ENCODE measurements around the gene ZNF385A. TPM values are rescaled to one million over a fixed set of nuclear protein-coding genes. Genes with fewer than 3 reads are reported as not detected.

Gene ZNF385A
- total and polyA plus RNA-seq, 2 of the 13 experiments (the other 11 are each of a cell fraction or from before 2014, with no cell fraction given): 0.44 to 0.67 TPM

DNA sequence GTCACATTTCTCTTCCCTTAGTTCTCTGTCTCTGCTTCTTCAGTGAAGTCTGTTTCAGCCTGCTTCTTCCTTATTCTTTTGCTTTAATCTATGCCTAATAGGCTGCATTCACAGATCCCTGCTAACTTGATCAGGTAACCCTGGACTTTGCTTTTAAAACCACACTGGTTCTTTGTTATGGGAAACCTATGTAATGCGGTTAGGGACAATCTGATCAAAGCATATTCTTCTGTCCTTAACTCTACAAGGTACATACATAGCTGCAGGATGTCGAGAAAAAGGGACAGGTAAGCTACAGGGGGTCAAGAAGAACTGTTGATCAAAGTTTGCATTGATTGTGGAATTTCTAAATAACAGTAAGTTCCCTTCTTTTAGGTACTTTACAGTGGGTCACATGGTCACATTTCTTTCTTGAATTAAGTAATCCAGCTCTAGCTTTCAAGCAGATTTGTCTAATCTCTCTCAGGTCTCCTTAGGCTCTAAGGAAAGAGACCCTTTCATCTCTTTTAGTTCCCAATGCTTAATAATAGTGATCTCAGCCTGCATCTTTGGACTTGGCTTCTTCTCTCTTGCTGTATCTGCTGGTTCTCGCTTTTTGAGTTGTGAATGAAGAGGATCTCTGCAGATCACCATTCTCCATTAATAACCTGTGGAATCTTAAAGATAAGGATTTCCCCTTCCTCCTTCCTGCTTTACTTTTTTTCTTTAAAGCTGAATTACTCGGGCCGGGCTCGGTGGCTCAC lies 55.8 kb downstream of the ZNF385A start (continued):
- TF ChIP-seq, protein P1, sequence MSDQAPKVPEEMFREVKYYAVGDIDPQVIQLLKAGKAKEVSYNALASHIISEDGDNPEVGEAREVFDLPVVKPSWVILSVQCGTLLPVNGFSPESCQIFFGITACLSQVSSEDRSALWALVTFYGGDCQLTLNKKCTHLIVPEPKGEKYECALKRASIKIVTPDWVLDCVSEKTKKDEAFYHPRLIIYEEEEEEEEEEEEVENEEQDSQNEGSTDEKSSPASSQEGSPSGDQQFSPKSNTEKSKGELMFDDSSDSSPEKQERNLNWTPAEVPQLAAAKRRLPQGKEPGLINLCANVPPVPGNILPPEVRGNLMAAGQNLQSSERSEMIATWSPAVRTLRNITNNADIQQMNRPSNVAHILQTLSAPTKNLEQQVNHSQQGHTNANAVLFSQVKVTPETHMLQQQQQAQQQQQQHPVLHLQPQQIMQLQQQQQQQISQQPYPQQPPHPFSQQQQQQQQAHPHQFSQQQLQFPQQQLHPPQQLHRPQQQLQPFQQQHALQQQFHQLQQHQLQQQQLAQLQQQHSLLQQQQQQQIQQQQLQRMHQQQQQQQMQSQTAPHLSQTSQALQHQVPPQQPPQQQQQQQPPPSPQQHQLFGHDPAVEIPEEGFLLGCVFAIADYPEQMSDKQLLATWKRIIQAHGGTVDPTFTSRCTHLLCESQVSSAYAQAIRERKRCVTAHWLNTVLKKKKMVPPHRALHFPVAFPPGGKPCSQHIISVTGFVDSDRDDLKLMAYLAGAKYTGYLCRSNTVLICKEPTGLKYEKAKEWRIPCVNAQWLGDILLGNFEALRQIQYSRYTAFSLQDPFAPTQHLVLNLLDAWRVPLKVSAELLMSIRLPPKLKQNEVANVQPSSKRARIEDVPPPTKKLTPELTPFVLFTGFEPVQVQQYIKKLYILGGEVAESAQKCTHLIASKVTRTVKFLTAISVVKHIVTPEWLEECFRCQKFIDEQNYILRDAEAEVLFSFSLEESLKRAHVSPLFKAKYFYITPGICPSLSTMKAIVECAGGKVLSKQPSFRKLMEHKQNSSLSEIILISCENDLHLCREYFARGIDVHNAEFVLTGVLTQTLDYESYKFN (CRISPR knock-in tag; conservative IDR thresholded peaks at IDR 0.05): peak; percentile 45; the same call in 1 of the 2 replicates
- TF ChIP-seq, protein P2, sequence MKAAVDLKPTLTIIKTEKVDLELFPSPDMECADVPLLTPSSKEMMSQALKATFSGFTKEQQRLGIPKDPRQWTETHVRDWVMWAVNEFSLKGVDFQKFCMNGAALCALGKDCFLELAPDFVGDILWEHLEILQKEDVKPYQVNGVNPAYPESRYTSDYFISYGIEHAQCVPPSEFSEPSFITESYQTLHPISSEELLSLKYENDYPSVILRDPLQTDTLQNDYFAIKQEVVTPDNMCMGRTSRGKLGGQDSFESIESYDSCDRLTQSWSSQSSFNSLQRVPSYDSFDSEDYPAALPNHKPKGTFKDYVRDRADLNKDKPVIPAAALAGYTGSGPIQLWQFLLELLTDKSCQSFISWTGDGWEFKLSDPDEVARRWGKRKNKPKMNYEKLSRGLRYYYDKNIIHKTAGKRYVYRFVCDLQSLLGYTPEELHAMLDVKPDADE (CRISPR knock-in tag; IDR thresholded peaks at IDR 0.05): no peak
- TF ChIP-seq, protein P3, sequence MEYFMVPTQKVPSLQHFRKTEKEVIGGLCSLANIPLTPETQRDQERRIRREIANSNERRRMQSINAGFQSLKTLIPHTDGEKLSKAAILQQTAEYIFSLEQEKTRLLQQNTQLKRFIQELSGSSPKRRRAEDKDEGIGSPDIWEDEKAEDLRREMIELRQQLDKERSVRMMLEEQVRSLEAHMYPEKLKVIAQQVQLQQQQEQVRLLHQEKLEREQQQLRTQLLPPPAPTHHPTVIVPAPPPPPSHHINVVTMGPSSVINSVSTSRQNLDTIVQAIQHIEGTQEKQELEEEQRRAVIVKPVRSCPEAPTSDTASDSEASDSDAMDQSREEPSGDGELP (IDR thresholded peaks at IDR 0.05; ENCODE audit: borderline replicate concordance, low read depth): no peak
- TF ChIP-seq SAP130 (CRISPR knock-in tag; IDR thresholded peaks at IDR 0.05; ENCODE audit: low read depth) (peak; percentile 28), FOXP1 (IDR thresholded peaks at IDR 0.05) (no peak), FOXP1 (CRISPR knock-in tag; IDR thresholded peaks at IDR 0.05) (no peak), ZNF382 (CRISPR knock-in tag; IDR thresholded peaks at IDR 0.05; ENCODE audit: borderline replicate concordance) (no peak), POLR2G (IDR thresholded peaks at IDR 0.05; ENCODE audit: low read depth, low read length) (no peak; the same call in 1 of the 2 replicates), ZKSCAN1 (IDR thresholded peaks at IDR 0.05; ENCODE audit: low read length) (no peak), POLR2A (IDR thresholded peaks at IDR 0.05; ENCODE audit: insufficient read depth in 1 of 2, low read depth in 2 of 2, low read length in 2 of 2) (no peak), CREB1 (IDR thresholded peaks at IDR 0.05) (no peak), CREB1 (CRISPR knock-in tag; IDR thresholded peaks at IDR 0.05) (0 out of 2 replicates have a peak, but pooled peaks have one; percentile 49), SOX13 (IDR thresholded peaks at IDR 0.05) (no peak), SOX13 (CRISPR knock-in tag; conservative IDR thresholded peaks at IDR 0.05 in 1 of 2, IDR thresholded peaks at IDR 0.05 in 1 of 2) (peak in 1 of 2 experiments; percentile 77; a peak in 2 of 4 replicates), FOSL2 (CRISPR knock-in tag; IDR thresholded peaks at IDR 0.05) (no peak)
- TF ChIP-seq, protein P4, sequence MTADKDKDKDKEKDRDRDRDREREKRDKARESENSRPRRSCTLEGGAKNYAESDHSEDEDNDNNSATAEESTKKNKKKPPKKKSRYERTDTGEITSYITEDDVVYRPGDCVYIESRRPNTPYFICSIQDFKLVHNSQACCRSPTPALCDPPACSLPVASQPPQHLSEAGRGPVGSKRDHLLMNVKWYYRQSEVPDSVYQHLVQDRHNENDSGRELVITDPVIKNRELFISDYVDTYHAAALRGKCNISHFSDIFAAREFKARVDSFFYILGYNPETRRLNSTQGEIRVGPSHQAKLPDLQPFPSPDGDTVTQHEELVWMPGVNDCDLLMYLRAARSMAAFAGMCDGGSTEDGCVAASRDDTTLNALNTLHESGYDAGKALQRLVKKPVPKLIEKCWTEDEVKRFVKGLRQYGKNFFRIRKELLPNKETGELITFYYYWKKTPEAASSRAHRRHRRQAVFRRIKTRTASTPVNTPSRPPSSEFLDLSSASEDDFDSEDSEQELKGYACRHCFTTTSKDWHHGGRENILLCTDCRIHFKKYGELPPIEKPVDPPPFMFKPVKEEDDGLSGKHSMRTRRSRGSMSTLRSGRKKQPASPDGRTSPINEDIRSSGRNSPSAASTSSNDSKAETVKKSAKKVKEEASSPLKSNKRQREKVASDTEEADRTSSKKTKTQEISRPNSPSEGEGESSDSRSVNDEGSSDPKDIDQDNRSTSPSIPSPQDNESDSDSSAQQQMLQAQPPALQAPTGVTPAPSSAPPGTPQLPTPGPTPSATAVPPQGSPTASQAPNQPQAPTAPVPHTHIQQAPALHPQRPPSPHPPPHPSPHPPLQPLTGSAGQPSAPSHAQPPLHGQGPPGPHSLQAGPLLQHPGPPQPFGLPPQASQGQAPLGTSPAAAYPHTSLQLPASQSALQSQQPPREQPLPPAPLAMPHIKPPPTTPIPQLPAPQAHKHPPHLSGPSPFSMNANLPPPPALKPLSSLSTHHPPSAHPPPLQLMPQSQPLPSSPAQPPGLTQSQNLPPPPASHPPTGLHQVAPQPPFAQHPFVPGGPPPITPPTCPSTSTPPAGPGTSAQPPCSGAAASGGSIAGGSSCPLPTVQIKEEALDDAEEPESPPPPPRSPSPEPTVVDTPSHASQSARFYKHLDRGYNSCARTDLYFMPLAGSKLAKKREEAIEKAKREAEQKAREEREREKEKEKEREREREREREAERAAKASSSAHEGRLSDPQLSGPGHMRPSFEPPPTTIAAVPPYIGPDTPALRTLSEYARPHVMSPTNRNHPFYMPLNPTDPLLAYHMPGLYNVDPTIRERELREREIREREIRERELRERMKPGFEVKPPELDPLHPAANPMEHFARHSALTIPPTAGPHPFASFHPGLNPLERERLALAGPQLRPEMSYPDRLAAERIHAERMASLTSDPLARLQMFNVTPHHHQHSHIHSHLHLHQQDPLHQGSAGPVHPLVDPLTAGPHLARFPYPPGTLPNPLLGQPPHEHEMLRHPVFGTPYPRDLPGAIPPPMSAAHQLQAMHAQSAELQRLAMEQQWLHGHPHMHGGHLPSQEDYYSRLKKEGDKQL (CRISPR knock-in tag; IDR thresholded peaks at IDR 0.05; ENCODE audit: low read depth): no peak

Measured in HepG2 (cell line).